Measurements from ENCODE around the gene DHRS7B.

GRCh38 chr17:21094298-21094704 is 32.5 kb upstream of the DHRS7B start:
- TF ChIP-seq CTCF (IDR thresholded peaks at IDR 0.05) (no peak), POLR2A (IDR thresholded peaks at IDR 0.05) (no peak)

All from tibial nerve (tissue), 3 donors.